ENCODE measurements around the gene CXorf66.
"Not testable (repeated sequence)": the region's sequence is repeated elsewhere in the genome, so short reads cannot be mapped to it uniquely, and the experiment has no call there.

The CXorf66 gene

DNA sequence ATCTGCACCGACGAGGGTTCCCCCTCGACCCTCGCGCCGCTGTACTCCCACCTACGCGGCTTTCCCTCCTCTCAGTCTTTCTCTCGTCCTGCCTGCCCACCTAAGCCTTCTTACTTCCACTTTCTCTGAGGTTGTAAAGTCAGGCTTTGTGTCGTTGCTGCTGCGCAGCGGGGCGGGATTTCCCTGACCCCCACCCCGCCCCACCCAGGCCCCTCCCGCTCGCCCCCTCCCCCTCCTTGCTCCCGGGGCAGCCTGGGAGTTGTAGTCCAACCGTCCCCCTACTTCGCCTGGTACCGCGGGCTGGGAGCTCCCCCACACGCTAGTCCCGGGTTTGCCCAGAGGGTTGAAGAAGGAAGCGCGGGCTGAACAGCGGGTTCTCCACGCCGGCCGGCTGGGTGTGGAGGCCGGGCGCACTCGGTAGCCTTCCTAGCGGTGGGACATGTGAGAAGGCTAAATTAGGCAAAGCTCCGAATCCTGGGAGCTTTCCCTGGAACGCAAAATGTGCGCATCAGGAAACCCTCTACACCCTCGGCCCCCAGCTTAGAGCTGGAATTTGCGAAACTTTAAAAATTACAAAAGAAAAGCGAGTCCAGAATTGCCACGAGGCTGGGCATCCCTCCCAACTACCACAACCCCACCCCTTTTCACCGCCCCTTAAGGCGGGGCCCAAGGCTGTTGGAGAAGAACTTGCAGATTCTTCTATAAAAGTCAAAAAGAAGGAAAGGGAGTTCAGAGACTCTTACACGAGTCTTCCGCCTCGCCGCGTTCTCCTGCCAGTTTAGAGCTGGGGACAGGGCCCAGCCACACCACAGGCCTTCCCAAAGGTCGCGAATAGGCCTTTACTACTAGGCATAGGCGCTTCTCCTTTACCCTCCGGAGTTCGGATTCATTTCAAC is 32.2 kb downstream of the CXorf66 start, which contains the start of gene ATP11C:
Gene ATP11C, minus strand, starts transcription at position 153 of the 896 bp plus-strand sequence. CDS start 1,011 bp downstream, outside the sequence.
- CTCF ChIA-PET, result no interaction called here
- Mint-ChIP-seq H3K27ac (peak within 1 kb of the TSS; percentile 97), H3K27me3 (peaks cover 3% of the 10 kb centered on the region), H3K4me1 (peaks cover 27% of the 10 kb centered on the region), H3K9me3 (no peaks in the 10 kb centered on the region), H3K4me3 (peak within 1 kb of the TSS; percentile 88), H3K36me3 (peaks cover 8% of the 10 kb centered on the region)
- DNase-seq, result peak; percentile 86

DNA sequence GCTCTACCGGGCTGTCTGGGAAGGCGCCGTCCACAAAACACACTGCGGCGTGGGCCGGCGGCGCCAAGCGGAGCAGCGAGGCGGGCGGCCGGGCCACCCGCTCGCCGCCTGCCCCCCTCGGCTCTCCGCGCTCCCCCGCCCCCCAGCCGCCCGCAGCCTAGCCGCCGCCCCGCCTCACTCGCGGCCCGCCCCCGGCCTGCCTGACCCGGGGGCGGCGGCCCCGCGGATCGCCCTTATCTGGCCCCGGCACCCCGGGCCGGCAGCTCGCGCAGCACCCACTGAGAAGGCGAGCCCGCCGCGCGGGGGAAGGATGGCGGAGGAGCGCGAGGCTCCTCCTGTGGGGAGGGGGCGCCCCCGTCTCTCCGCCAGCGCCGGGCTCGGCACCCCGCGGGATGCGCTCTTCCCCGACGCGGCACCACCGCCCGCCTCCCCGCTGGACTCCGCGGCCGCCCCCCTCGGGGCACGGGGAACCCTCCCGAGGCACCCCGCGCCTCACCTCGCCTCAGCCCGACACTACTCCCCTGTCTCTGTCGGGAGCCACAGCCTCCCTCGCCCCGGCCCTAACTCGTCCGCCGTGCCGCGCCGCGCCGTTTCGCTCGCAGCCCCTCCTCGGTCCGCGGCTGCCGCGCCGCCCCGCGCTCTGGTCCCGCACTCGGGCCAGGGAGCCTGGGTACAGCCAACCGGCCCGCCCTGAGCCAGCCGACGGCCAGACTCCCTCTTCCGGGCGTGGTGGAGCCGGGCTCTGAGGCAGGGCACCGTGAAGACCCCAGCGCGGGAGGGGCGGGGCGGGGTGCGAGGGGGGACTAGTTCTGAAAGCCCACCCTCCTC is 33.0 kb downstream of the CXorf66 start:
- CTCF ChIA-PET, result no interaction called here
- Mint-ChIP-seq H3K27me3 (peaks cover 3% of the 10 kb centered on the region), H3K9me3 (no peaks in the 10 kb centered on the region), H3K4me3 (peak overlapping the region; percentile 88), H3K4me1 (peaks cover 27% of the 10 kb centered on the region), H3K36me3 (peaks cover 8% of the 10 kb centered on the region), H3K27ac (peak overlapping the region; percentile 97)
- peak; percentile 54 for DNase-seq

DNA sequence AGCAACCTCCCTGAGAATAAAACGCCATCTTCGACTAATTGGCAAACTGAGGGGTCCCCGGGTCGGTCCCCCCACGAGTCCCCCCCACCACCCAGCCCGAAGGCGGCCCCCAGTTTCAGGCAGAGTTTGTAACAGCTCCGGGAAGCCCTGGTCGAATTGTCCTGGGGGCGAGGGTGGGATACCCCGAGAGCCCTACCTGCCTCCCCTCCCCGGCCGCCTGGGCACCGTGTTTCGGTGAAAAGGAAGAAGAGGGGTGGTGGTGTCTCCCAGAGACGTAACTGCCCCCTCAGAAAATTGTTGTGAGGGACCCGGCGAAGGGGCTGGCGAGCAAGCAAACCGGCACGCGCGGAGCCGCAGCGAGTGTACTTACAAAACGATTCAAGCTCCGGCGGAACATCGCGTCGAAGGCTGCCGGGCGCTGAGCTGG is 33.7 kb downstream of the CXorf66 start:
- peaks cover 3% of the 10 kb centered on the region for H3K27me3 Mint-ChIP-seq
- DNase-seq, result no peak
- H3K36me3 Mint-ChIP-seq, result peaks cover 8% of the 10 kb centered on the region
- peaks cover 27% of the 10 kb centered on the region for H3K4me1 Mint-ChIP-seq
- H3K4me3 Mint-ChIP-seq, result peak overlapping the region; percentile 75
- CTCF ChIA-PET, result no interaction called here
- peak overlapping the region; percentile 75 for H3K27ac Mint-ChIP-seq
- no peaks in the 10 kb centered on the region for H3K9me3 Mint-ChIP-seq

DNA sequence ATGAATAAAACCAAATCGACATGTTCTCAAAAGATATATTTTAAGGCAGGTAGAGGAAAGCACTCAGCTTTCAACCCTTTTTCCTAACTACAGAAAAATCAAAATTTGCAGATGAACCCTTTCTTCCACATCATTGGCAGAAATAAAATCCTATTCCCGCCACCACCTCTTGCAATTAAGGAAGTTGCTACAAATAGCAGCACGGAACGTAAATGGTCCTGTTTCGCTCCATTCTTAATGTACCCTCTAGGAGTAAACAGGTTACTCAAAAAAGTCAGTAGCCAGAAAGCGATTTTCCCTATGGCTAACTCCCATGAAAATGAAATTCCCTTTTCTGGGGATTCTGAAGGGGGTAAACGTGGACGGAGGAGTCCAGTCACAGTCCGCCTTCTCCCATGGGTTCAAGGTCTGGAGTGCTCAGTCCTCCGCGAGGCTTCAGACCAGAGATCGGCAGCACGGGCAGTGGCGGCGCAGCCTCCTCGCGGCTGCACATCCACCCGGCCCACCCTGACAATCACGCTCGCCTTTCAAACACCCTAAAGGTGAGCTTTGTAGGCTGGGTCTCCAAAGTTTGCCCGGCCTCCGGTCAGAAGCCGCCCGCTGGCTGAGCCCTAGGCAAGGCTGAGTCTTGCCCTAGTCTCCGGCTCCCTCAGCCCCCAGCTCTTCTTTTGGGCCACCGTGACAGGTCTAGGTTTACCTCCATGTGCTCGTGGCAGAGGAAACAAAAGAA is 34.2 kb downstream of the CXorf66 start:
- Mint-ChIP-seq H3K27me3 (no peaks in the 10 kb centered on the region), H3K4me3 (peak overlapping the region; percentile 75), H3K27ac (peak overlapping the region; percentile 75), H3K36me3 (peaks cover 8% of the 10 kb centered on the region), H3K4me1 (peaks cover 24% of the 10 kb centered on the region), H3K9me3 (no peaks in the 10 kb centered on the region)
- CTCF ChIA-PET, result no interaction called here
- peak; percentile 33 for DNase-seq

DNA sequence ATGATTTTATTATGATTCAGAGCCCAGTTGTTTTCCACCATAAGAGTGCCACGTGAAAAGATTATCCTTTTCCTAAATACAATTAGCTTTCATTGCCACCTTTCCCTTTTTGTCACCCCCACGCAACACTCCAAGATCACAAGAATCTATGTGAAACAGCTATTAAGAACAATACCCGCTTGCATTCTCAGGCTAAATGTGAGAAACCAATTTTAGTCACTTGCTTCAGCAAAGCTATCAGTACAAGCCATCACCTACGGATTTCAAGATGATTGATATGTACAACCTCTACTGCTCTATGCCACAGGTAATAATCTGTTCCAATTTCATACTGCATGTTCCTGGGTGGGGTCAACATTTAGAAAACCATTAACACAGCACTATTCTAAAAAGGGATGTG is 34.9 kb downstream of the CXorf66 start:
- Mint-ChIP-seq H3K36me3 (peaks cover 8% of the 10 kb centered on the region), H3K4me3 (peak overlapping the region; percentile 75), H3K27ac (peak overlapping the region; percentile 15), H3K9me3 (no peaks in the 10 kb centered on the region), H3K27me3 (no peaks in the 10 kb centered on the region), H3K4me1 (peaks cover 24% of the 10 kb centered on the region)
- DNase-seq, result no peak
- CTCF ChIA-PET, result no interaction called here

DNA sequence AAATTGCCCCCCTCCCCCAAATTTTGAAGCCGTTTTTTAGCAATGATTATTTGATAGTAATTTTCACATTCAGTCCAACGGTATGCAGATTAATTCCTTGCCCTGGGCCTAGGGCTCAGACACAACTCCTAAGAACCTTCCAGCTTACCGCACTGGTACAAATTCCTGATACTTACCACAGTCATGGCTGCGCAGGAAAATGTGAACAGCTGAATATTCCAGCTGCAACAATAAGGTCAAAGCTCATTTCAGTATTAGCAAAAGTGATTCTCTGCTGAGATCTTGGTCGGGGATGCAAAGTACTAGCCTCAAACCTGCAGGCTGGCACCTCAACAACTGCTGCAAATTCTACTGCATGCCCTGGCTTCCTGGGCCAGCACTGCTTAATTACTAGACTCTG is 35.4 kb downstream of the CXorf66 start:
- Mint-ChIP-seq H3K27me3 (no peaks in the 10 kb centered on the region), H3K4me3 (no peak overlapping the region), H3K27ac (no peak overlapping the region), H3K36me3 (peaks cover 8% of the 10 kb centered on the region), H3K4me1 (peaks cover 24% of the 10 kb centered on the region), H3K9me3 (no peaks in the 10 kb centered on the region)
- DNase-seq, result no peak
- CTCF ChIA-PET, result no interaction called here

DNA sequence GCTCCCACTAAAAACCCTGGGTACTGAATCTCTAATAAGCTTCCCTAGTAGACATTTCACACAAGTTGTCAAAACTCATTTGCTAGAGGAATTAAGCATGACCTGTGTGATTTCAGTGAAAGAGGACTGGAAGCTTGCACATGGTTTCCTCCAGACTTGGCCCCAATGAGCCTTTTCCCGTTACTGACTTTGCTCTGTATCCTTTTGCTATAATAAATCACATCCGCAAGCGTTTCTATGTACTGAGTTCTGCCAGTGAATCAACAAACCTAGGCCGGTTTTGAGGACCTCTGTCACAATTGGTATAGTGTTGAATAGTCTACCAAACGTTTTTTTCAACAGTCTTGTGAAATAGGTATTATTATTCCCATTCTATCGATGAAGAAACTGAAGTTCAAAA is 40.6 kb downstream of the CXorf66 start:
- H3K4me1 Mint-ChIP-seq, result peaks cover 10% of the 10 kb centered on the region
- H3K27me3 Mint-ChIP-seq, result no peaks in the 10 kb centered on the region
- H3K36me3 Mint-ChIP-seq, result peaks cover 8% of the 10 kb centered on the region
- CTCF ChIA-PET, result no interaction called here
- H3K9me3 Mint-ChIP-seq, result no peaks in the 10 kb centered on the region
- H3K4me3 Mint-ChIP-seq, result no peak overlapping the region
- no peak for DNase-seq
- no peak overlapping the region for H3K27ac Mint-ChIP-seq

DNA sequence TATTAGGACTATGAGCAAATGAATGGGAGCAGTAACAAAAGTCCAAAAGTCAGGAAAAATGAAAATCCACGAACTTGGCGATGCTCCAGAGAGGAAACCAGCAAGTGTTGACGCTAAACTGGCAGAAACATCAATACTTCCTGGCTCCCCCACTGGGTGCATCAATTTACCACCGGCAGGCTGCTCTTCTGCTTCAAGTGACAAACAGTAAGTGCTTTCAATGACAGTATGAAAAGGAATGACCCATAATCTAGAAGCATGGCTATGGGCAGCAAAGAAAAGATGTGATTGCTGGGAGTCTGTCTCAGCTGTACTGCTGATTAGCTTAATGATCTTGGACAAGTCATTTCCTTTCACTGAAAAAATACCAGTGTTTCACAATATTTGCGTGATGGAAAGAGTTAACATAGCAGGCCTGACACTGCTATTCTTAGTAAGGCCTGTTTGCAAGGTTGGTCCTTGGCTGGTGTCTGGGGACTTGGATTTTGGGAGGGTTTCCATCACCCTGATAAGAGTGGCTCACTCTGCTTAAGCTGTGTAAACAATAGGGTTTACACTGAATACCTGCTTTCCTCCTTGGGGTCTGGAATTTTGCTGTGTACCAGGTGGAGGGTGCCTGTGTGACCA is 41.1 kb downstream of the CXorf66 start:
- Mint-ChIP-seq H3K4me1 (peaks cover 7% of the 10 kb centered on the region), H3K27me3 (no peaks in the 10 kb centered on the region), H3K27ac (no peak overlapping the region), H3K4me3 (no peak overlapping the region), H3K36me3 (peaks cover 7% of the 10 kb centered on the region), H3K9me3 (no peaks in the 10 kb centered on the region)
- CTCF ChIA-PET, result no interaction called here
- DNase-seq, result no peak

DNA sequence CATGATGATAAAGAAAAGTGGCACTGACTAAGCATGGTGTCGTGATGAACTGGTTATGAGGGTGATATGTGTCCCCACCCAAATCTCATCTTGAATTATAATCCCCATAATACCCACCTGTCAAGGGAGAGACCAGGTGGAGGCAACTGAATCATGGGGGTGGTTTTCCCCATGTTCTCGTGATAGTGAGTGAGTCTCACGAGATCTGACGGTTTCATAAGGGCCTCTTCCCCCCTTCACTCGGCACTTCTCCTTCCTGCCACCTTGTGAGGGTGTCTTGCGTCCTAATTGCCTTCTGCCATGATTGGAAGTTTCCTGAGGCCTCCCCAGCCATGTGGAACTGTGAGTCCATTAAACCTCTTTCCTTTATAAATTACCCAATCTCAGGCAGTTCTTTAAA is 44.2 kb downstream of the CXorf66 start:
- H3K27ac Mint-ChIP-seq, DNase-seq, H3K36me3 Mint-ChIP-seq: not testable (repeated sequence)

DNA sequence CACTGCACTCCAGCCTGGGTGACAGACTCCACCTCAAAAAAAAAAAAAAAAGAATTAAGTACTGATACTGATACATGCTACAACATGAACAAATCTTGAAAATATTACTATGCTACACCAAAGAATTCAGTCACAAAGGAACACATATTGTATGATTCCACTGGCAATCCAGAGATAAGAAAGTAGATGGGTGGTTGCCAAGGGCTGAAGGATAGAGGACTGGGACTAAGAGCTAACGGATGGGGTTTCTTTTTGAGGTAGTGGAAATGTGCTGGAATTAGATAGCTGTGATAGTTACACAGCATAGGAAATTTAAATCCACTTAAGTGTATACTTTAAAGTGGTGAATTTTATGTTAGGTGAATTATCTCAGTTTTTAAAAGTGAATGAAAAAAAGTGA is 45.0 kb downstream of the CXorf66 start:
- CTCF ChIA-PET, result no interaction called here
- no peak overlapping the region for H3K27ac Mint-ChIP-seq
- peaks cover 6% of the 10 kb centered on the region for H3K36me3 Mint-ChIP-seq
- no peak for DNase-seq
- H3K9me3 Mint-ChIP-seq, result no peaks in the 10 kb centered on the region
- H3K27me3 Mint-ChIP-seq, result no peaks in the 10 kb centered on the region
- H3K4me1 Mint-ChIP-seq, result peaks cover 6% of the 10 kb centered on the region
- no peak overlapping the region for H3K4me3 Mint-ChIP-seq

More for the DNA sequence above, 44.2 kb downstream of the CXorf66 start:
- CTCF ChIA-PET, H3K4me3 Mint-ChIP-seq, H3K27me3 Mint-ChIP-seq, H3K9me3 Mint-ChIP-seq, H3K4me1 Mint-ChIP-seq: not testable (repeated sequence)

DNA sequence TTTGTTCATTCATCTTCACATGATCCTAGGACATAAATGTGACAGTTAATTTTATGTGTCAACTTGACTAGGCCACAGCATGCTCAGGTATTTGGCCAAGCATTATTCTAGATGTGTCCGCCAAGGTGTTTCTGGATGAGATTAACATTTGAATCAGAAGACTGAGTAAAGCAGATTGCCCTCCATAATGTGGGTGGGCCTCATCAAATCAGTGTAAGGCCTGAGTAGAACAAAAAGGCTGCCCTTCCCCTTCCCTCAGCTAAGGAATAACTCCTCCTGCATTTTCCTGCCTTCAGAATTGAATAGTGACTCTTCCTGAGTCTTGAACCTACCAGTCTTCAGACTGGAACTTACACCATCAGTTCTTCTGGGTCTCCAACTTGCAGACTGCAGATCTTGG is 50.9 kb downstream of the CXorf66 start:
- no peak overlapping the region for H3K27ac Mint-ChIP-seq
- no peak overlapping the region for H3K4me3 Mint-ChIP-seq
- H3K27me3 Mint-ChIP-seq, result no peaks in the 10 kb centered on the region
- no peak for DNase-seq
- peaks cover 2% of the 10 kb centered on the region for H3K36me3 Mint-ChIP-seq
- CTCF ChIA-PET, result no interaction called here
- peaks cover 7% of the 10 kb centered on the region for H3K4me1 Mint-ChIP-seq
- H3K9me3 Mint-ChIP-seq, result no peaks in the 10 kb centered on the region

DNA sequence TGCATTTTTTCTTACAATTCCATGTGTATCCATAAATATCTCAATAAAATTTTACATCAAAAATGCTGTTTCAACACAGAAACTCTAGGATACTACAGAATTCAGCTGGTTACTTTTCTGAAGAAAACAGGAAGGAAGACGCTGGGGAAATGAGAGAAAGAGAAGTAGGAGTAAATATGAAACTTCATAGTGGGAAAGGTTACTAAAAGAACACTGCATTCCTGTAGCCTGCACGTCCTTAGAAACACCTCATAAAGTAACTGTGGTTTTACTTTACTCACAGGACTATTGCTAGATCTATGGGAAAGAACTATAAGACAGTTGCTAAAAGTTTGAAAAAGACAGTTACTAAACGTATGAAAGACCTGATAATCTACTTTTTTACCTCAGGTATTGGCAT is 55.6 kb downstream of the CXorf66 start:
- CTCF ChIA-PET, result no interaction called here
- H3K36me3 Mint-ChIP-seq, result peaks cover 2% of the 10 kb centered on the region

DNA sequence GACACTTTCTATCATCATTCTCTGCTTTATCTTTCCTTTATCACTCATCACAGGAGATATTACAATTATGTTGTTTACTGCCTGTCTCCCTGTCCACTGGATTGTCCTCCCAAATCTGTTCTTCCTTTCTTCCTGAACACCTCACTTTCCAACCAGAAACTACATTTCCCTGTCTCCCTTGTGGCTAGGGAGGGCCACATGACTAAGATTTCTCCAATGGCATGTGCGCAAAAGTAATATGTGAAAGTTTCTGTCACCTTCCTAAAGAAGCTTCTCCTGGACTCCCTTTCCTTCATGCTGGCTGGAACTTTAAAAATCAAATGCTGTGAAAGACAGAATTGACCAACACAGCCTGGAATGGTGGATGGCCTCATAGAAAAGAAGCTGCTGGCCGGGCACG is 58.2 kb downstream of the CXorf66 start:
- no peaks in the 10 kb centered on the region for H3K27me3 Mint-ChIP-seq
- H3K4me3 Mint-ChIP-seq, result no peak overlapping the region
- no peak for DNase-seq
- H3K9me3 Mint-ChIP-seq, result no peaks in the 10 kb centered on the region
- no peaks in the 10 kb centered on the region for H3K36me3 Mint-ChIP-seq
- H3K27ac Mint-ChIP-seq, result no peak overlapping the region
- peaks cover 16% of the 10 kb centered on the region for H3K4me1 Mint-ChIP-seq
- CTCF ChIA-PET, result no interaction called here

More for the DNA sequence above, 55.6 kb downstream of the CXorf66 start:
- Mint-ChIP-seq H3K27ac (no peak overlapping the region), H3K4me3 (no peak overlapping the region), H3K4me1 (peaks cover 16% of the 10 kb centered on the region), H3K9me3 (no peaks in the 10 kb centered on the region), H3K27me3 (no peaks in the 10 kb centered on the region)
- DNase-seq, result no peak

DNA sequence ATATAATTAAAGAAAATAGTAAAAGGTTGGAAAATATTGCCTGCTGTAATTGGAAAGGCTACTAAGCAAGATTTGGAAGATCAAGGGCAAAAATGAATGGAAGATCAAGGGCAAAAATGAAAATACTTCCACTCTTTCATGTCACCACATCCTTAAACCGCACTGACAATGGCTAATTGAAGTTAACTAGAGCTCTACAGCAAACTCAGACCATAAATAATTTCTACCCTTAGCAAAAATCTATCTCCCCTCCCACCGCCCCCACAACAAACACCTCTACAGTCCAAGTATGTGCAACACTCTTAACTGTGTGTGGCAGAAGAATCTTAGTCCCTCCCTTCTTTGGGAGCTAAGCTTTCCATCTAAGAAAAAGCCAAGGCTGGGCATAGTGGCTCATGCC is 59.6 kb downstream of the CXorf66 start:
- Mint-ChIP-seq H3K27ac (no peak overlapping the region), H3K9me3 (no peaks in the 10 kb centered on the region), H3K36me3 (no peaks in the 10 kb centered on the region), H3K4me1 (peaks cover 16% of the 10 kb centered on the region), H3K4me3 (no peak overlapping the region), H3K27me3 (no peaks in the 10 kb centered on the region)
- DNase-seq, result no peak
- CTCF ChIA-PET, result no interaction called here

All from activated naive CD4-positive, alpha-beta T cell treated with anti-CD3 and anti-CD28 coated beads, Interleukin-2, amount 10 ng/mL, durations not matched to agents 7 days and 5 days (primary cell).